ENCODE results near the gene IFNA8.
A peak's percentile ranks its signal among the peaks of the same experiment; 100 is the strongest.
"Not testable (repeated sequence)": the region's sequence is repeated elsewhere in the genome, so short reads cannot be mapped to it uniquely, and the experiment has no call there.

IFNA8 gene

GRCh38 chr9:21408817-21409216 lies at the start of gene IFNA8:
Gene IFNA8 (plus strand): TSS chr9:21409117. CDS start chr9:21409177, 60 bp downstream.
- DNase-seq = no peak

- DNase-seq = no peak
These were observed 46.6 kb upstream of the IFNA8 start for GRCh38 chr9:21362287-21362686.

GRCh38 chr9:21367169-21367568 lies 41.7 kb upstream of the IFNA8 start:
- DNase-seq = not testable (repeated sequence)

- DNase-seq = no peak
These were observed 41.0 kb upstream of the IFNA8 start, which contains the start of gene IFNA13 for GRCh38 chr9:21367957-21368356. Gene IFNA13 (minus strand): TSS chr9:21368057. CDS start chr9:21368010, 47 bp downstream.

- DNase-seq = not testable (repeated sequence)
These were observed 37.5 kb upstream of the IFNA8 start for GRCh38 chr9:21371467-21371866.

GRCh38 chr9:21381448-21382339 lies 27.2 kb upstream of the IFNA8 start:
- peak; percentile 39 to 60 for DNase-seq

GRCh38 chr9:21383627-21384026 lies 25.3 kb upstream of the IFNA8 start:
- DNase-seq = no peak

GRCh38 chr9:21385131-21385670 lies 23.7 kb upstream of the IFNA8 start, which contains the start of gene IFNA2:
Gene IFNA2 (minus strand): TSS chr9:21385398. CDS start chr9:21385329, 69 bp downstream.
- DNase-seq = no peak

- peak in 1 of 2 donors; percentile 18 for DNase-seq
These were observed 16.6 kb upstream of the IFNA8 start for GRCh38 chr9:21392270-21392669.

GRCh38 chr9:21395778-21396717 lies 12.9 kb upstream of the IFNA8 start:
- DNase-seq = peak; percentile 39 to 60

- DNase-seq = no peak
These were observed 9.9 kb upstream of the IFNA8 start for GRCh38 chr9:21398955-21399489.

GRCh38 chr9:21399956-21400355 lies 9.0 kb upstream of the IFNA8 start:
- DNase-seq = no peak

GRCh38 chr9:21402386-21403251 lies 6.3 kb upstream of the IFNA8 start:
- no peak for DNase-seq

GRCh38 chr9:21404146-21404545 lies 4.8 kb upstream of the IFNA8 start:
- DNase-seq = no peak

GRCh38 chr9:21412107-21412506 lies 3.2 kb downstream of the IFNA8 start:
- DNase-seq = no peak

GRCh38 chr9:21413151-21413550 lies 4.2 kb downstream of the IFNA8 start:
- no peak for DNase-seq

GRCh38 chr9:21413624-21414023 lies 4.7 kb downstream of the IFNA8 start:
- DNase-seq = no peak

- DNase-seq = no peak
These were observed 5.5 kb downstream of the IFNA8 start for GRCh38 chr9:21414220-21414940.

GRCh38 chr9:21415493-21416267 lies 6.8 kb downstream of the IFNA8 start:
- no peak for DNase-seq

GRCh38 chr9:21428235-21428634 lies 19.3 kb downstream of the IFNA8 start:
- no peak for DNase-seq

Measured in CD4-positive, alpha-beta T cell treated with Interferon alpha-2 for 1 hour (primary cell).